ENCODE results near the gene SEMA4D.

Gene SEMA4D

GRCh38 chr9:89542401-89543021 is 44.6 kb upstream of the SEMA4D start:
- no peak for TF ChIP-seq CTCF (IDR thresholded peaks at IDR 0.05)
- Mint-ChIP-seq H3K27ac (no peak overlapping the region), H3K4me3 (no peak overlapping the region)

GRCh38 chr9:89541798-89542197 is 43.9 kb upstream of the SEMA4D start:
- Mint-ChIP-seq H3K4me3 (no peak overlapping the region), H3K27ac (no peak overlapping the region), H3K9me3 (peaks cover 19% of the 10 kb centered on the region), H3K27me3 (ENCODE audit: low read depth, poor library complexity) (peaks cover 1% of the 10 kb centered on the region), H3K36me3 (ENCODE audit: low read depth) (peaks cover 16% of the 10 kb centered on the region), H3K4me1 (peaks cover 39% of the 10 kb centered on the region)
- TF ChIP-seq CTCF (IDR thresholded peaks at IDR 0.05): no peak
- DNase-seq: no peak

More at GRCh38 chr9:89542401-89543021, 44.6 kb upstream of the SEMA4D start:
- Mint-ChIP-seq H3K4me1 (peaks cover 39% of the 10 kb centered on the region), H3K36me3 (ENCODE audit: low read depth) (peaks cover 16% of the 10 kb centered on the region), H3K27me3 (ENCODE audit: low read depth, poor library complexity) (no peaks in the 10 kb centered on the region), H3K9me3 (peaks cover 21% of the 10 kb centered on the region)
- DNase-seq: no peak

- H3K9me3 Mint-ChIP-seq: no peaks in the 10 kb centered on the region
- no peak overlapping the region for H3K4me3 Mint-ChIP-seq
- H3K4me1 Mint-ChIP-seq: peaks cover 58% of the 10 kb centered on the region
- TF ChIP-seq CTCF (IDR thresholded peaks at IDR 0.05): no peak
- H3K27ac Mint-ChIP-seq: no peak overlapping the region
- peaks cover 3% of the 10 kb centered on the region for H3K27me3 Mint-ChIP-seq (ENCODE audit: low read depth, poor library complexity)
- DNase-seq: no peak
- H3K36me3 Mint-ChIP-seq (ENCODE audit: low read depth): no peaks in the 10 kb centered on the region
Measured at GRCh38 chr9:89539374-89539773, 41.5 kb upstream of the SEMA4D start.

- no peaks in the 10 kb centered on the region for H3K9me3 Mint-ChIP-seq
- H3K27ac Mint-ChIP-seq: no peak overlapping the region
- peaks cover 3% of the 10 kb centered on the region for H3K27me3 Mint-ChIP-seq (ENCODE audit: low read depth, poor library complexity)
- no peak for TF ChIP-seq CTCF (IDR thresholded peaks at IDR 0.05)
- H3K4me1 Mint-ChIP-seq: peaks cover 60% of the 10 kb centered on the region
- H3K4me3 Mint-ChIP-seq: no peak overlapping the region
- H3K36me3 Mint-ChIP-seq (ENCODE audit: low read depth): no peaks in the 10 kb centered on the region
- DNase-seq: no peak
Measured at GRCh38 chr9:89538871-89539270, 41.0 kb upstream of the SEMA4D start.

- Mint-ChIP-seq H3K36me3 (ENCODE audit: low read depth) (no peaks in the 10 kb centered on the region), H3K4me1 (peaks cover 60% of the 10 kb centered on the region), H3K27ac (no peak overlapping the region), H3K4me3 (no peak overlapping the region), H3K27me3 (ENCODE audit: low read depth, poor library complexity) (peaks cover 3% of the 10 kb centered on the region), H3K9me3 (no peaks in the 10 kb centered on the region)
- no peak for DNase-seq
- no peak for TF ChIP-seq CTCF (IDR thresholded peaks at IDR 0.05)
Measured at GRCh38 chr9:89537166-89537565, 39.3 kb upstream of the SEMA4D start.

GRCh38 chr9:89536600-89536999 is 38.7 kb upstream of the SEMA4D start:
- no peak for TF ChIP-seq CTCF (IDR thresholded peaks at IDR 0.05)
- H3K27me3 Mint-ChIP-seq (ENCODE audit: low read depth, poor library complexity): peaks cover 3% of the 10 kb centered on the region

More at GRCh38 chr9:89536600-89536999, 38.7 kb upstream of the SEMA4D start:
- H3K4me3 Mint-ChIP-seq: no peak overlapping the region
- peaks cover 55% of the 10 kb centered on the region for H3K4me1 Mint-ChIP-seq
- H3K36me3 Mint-ChIP-seq (ENCODE audit: low read depth): no peaks in the 10 kb centered on the region
- no peak for DNase-seq
- H3K9me3 Mint-ChIP-seq: peaks cover 1% of the 10 kb centered on the region
- no peak overlapping the region for H3K27ac Mint-ChIP-seq

Data from nephron progenitor cell (in vitro differentiated cells).